BE2C (cell line): ENCODE data around the gene FAM168A.

Experiments used
- DNase-seq: peaks from one replicate; pipeline ENCODE4 v3.0.0-alpha.2; 2020
- H3K27me3 ChIP-seq: fragments of 250-450 bp; sonication (Bioruptor Pico); 2 replicates; pipeline ENCODE4 v1.5.1; 2020; ENCODE audit warnings: mild to moderate bottlenecking
- H3K36me3 ChIP-seq: fragments of 250-450 bp; sonication (Bioruptor Pico); 2 replicates; pipeline ENCODE4 v1.5.1; 2020; ENCODE audit warnings: mild to moderate bottlenecking
- H3K4me1 ChIP-seq: fragments of 250-450 bp; sonication (Bioruptor Pico); 2 replicates; pipeline ENCODE4 v1.5.1; 2020
- H3K4me3 ChIP-seq: 2 replicates; pipeline ENCODE4 v1.5.1; 2011; ENCODE audit warnings: low read depth, low read length
- H3K9me3 ChIP-seq: fragments of 250-450 bp; sonication (Bioruptor Pico); 2 replicates; pipeline ENCODE4 v1.5.1; 2020
- TF ChIP-seq, protein P1 (sequence below): IDR thresholded peaks from 2 replicates; pipeline ENCODE4 v1.5.1; 2012; ENCODE audit warnings: mild to moderate bottlenecking, low read depth, low read length

Gene FAM168A

DNA sequence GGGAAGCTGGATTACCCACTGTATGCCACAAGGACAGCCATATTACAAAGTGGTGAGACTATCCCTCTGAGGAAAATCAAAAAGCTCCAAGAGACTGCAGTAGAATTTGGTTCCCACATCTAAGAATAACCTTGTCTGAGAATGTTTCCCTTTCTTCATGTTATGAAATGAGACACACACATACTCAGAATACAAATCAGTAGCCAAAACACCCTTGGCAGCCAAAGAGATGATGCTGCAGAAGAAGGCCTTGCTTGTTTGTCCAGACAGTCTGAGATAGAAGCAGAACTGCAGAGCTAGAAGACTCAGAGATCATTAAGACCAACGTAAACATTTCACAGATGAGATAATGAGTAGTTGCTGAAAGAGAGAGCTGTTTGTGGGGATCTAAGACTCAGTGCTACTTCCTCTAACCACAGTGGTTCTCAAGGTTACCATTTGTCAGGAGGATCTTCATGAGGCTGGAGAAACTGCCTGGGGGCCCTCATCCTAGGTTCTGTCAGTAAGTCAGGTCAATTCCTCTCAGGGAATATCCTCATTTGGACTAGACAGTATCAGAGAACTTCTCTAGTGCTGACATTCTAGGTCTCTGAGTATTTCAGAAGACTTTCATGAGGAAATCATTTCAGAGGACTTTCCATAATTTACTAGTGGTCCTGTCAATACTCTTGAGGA lies 182.8 kb downstream of the FAM168A start:
- TF ChIP-seq, protein P1, sequence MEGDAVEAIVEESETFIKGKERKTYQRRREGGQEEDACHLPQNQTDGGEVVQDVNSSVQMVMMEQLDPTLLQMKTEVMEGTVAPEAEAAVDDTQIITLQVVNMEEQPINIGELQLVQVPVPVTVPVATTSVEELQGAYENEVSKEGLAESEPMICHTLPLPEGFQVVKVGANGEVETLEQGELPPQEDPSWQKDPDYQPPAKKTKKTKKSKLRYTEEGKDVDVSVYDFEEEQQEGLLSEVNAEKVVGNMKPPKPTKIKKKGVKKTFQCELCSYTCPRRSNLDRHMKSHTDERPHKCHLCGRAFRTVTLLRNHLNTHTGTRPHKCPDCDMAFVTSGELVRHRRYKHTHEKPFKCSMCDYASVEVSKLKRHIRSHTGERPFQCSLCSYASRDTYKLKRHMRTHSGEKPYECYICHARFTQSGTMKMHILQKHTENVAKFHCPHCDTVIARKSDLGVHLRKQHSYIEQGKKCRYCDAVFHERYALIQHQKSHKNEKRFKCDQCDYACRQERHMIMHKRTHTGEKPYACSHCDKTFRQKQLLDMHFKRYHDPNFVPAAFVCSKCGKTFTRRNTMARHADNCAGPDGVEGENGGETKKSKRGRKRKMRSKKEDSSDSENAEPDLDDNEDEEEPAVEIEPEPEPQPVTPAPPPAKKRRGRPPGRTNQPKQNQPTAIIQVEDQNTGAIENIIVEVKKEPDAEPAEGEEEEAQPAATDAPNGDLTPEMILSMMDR: no peak
- H3K36me3 ChIP-seq: peaks cover 12% of the 10 kb centered on the region
- H3K4me1 ChIP-seq: peaks cover 5% of the 10 kb centered on the region
- no peak overlapping the region for H3K4me3 ChIP-seq
- no peaks in the 10 kb centered on the region for H3K27me3 ChIP-seq
- no peaks in the 10 kb centered on the region for H3K9me3 ChIP-seq
- no peak for DNase-seq

DNA sequence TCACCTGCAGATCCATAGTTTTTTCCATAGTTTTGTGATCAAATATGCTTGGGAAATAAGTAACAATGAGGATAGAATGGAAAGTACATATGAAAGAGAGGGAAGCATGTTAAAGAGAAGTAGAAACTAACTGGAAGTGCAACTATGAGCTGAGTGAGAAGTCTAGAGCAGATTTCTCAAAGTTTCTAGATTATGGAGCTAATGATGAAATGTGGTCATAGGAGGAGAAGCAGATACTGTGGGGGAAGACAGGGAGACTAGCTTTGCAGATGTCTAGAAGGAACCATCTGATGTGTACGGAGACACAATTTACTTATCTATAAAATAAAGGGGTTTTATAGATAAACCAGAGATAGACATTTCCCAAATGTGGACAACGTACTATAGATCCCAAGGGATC lies 184.7 kb downstream of the FAM168A start:
- no peaks in the 10 kb centered on the region for H3K9me3 ChIP-seq
- TF ChIP-seq, protein P1: no peak
- DNase-seq: no peak
- no peaks in the 10 kb centered on the region for H3K27me3 ChIP-seq
- peaks cover 15% of the 10 kb centered on the region for H3K36me3 ChIP-seq
- H3K4me1 ChIP-seq: peaks cover 5% of the 10 kb centered on the region
- no peak overlapping the region for H3K4me3 ChIP-seq

DNA sequence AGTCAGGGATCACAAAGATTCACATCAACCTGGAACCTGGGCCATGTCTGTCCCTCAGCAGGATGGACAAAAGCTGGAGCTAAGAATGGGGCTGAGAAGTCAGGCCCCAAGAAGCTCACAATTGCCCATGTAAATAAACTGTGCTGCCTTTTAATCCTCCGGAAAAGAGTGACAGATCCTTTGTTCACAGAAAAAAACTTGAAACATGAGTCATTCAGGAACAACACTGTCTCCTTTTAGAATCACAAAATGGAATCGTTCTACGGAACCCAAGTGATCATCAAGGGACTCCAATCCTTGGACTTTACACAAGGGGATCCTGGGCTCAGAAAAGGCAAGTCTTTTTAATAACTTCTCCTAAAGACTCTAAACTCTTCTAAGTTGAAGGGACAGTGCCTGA lies 185.6 kb downstream of the FAM168A start:
- Histone ChIP-seq H3K4me1 (peaks cover 5% of the 10 kb centered on the region), H3K27me3 (no peaks in the 10 kb centered on the region), H3K4me3 (no peak overlapping the region), H3K9me3 (no peaks in the 10 kb centered on the region), H3K36me3 (peaks cover 13% of the 10 kb centered on the region)
- TF ChIP-seq, protein P1: no peak
- no peak for DNase-seq

DNA sequence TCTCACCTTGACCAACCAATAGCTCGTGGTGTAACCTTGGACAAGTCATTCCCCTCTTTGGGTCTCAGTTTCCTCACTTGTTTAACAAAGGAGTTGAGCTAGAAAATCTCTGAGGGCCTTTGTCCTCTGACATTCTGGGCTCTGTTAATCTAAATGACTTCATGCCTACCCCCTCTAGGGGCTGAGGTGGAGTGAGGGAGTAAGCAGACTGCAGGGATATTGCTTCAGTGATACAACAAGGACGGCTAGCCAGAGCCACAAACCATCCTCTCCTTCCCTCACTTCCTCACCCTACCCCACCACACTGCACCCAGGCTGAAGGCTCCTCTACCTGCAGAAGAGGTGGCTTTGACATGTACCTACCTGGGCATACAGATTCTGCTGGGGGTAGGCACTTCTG lies 186.9 kb downstream of the FAM168A start:
- Histone ChIP-seq H3K4me3 (no peak overlapping the region), H3K4me1 (peaks cover 5% of the 10 kb centered on the region; the same call in 1 of the 2 replicates), H3K27me3 (no peaks in the 10 kb centered on the region), H3K9me3 (no peaks in the 10 kb centered on the region), H3K36me3 (peaks cover 15% of the 10 kb centered on the region)
- TF ChIP-seq, protein P1: no peak
- no peak for DNase-seq

DNA sequence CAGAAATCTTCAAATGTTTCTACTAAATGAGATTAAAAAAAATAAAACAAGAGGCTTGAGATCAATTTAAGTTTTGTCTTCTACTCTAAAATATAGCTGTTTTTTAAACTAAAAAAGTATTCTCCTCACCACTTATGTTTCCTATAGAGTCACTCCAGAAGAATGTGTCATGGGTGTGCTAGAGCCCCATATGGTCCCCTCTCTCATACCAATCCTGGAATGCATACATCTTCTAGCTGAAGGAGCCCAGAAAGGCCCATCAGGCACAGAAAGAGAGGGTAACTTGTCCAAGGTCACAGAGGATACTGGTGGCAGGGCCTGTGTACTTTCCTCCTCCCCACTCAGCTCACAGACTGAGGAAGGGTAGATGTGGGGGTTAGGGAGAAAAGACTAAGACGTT lies 187.3 kb downstream of the FAM168A start:
- H3K9me3 ChIP-seq: no peaks in the 10 kb centered on the region
- peaks cover 15% of the 10 kb centered on the region for H3K36me3 ChIP-seq
- H3K4me3 ChIP-seq: no peak overlapping the region
- peaks cover 5% of the 10 kb centered on the region; the same call in 1 of the 2 replicates for H3K4me1 ChIP-seq
- no peak for DNase-seq
- TF ChIP-seq, protein P1: no peak
- H3K27me3 ChIP-seq: no peaks in the 10 kb centered on the region

DNA sequence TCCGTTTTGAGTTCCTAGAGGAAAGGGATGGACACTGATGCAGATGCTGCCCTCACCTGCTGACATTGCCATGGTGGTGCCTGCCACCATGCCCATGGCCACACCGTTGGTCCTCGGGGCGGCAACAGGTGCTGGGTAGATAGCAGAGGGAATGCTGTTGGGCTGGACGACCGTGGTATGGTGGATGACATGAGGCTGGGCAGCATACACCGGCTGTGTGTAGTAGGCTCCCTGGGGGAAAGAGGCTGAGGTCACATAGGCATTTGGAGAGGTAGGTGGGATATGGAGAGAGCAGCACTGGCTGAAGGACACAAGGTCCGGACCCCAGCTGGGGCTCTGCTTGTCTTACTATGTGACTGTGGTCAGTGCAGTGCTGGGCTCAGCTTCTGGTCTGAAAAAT lies 188.5 kb downstream of the FAM168A start:
- Histone ChIP-seq H3K9me3 (no peaks in the 10 kb centered on the region), H3K27me3 (no peaks in the 10 kb centered on the region), H3K4me1 (no peaks in the 10 kb centered on the region), H3K36me3 (peaks cover 15% of the 10 kb centered on the region), H3K4me3 (no peak overlapping the region)
- TF ChIP-seq, protein P1: no peak
- DNase-seq: no peak
